CD4-positive, alpha-beta T cell treated with Interleukin-17A for 1 hour (primary cell): ENCODE data around the gene PARVB.
"Not testable (repeated sequence)": the region's sequence is repeated elsewhere in the genome, so short reads cannot be mapped to it uniquely, and the experiment has no call there.

Experiments
- DNase-seq: peaks from one replicate; pipeline ENCODE4 v3.0.0-alpha.2; 2020

PARVB gene

DNA sequence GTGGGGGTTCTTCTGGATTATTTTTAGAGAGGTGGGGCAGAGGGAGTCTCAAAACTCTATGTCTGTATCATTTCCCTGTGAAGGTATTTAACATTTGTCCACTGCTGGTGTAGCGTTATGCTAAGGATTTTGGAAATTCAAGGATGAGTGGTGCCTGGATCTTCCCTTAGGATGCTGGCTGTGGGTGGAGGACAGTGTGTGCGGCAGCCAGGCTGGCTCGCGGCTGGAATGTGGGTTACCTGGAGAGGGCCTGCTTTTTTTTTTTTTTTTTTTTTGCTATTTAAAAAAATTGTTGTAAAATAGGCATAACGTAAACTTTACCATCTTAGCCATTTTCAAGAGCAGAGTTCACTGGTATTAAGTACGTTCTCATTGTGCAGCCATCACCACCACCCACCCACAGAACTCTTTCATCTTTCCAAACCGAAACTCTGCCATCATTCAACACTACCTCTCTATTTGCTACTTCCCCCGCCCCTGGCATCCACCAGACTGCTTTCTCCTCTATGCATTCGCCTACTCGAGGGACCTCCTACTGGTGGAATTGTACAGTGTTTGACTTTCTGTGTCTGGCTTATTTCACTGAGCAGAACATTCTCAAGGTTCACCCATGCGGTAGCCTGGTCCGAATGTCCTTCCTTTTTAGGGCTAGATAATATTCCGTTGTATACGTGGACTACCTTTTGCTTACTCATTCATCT lies 67.1 kb downstream of the PARVB start:
- peak; percentile 31 for DNase-seq

DNA sequence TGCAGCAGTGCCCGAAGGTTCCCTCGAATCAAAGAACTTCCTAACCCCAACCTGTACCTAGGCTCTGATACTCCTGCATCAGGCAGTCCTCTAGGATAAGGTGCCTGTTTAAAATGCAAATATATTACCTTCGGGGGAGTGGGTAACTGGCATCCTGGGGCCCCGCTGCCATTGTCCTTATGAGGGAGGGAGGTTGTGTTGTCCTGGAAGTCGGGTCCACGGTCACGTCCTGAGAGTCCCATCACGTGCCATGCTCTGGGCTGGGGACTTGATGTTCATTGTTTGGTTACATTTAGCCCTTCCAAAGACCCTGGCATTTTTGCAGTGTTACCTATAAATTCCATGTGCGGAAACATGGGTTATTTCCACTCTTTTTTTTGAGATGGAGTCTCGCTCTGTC lies 67.6 kb downstream of the PARVB start:
- no peak for DNase-seq

DNA sequence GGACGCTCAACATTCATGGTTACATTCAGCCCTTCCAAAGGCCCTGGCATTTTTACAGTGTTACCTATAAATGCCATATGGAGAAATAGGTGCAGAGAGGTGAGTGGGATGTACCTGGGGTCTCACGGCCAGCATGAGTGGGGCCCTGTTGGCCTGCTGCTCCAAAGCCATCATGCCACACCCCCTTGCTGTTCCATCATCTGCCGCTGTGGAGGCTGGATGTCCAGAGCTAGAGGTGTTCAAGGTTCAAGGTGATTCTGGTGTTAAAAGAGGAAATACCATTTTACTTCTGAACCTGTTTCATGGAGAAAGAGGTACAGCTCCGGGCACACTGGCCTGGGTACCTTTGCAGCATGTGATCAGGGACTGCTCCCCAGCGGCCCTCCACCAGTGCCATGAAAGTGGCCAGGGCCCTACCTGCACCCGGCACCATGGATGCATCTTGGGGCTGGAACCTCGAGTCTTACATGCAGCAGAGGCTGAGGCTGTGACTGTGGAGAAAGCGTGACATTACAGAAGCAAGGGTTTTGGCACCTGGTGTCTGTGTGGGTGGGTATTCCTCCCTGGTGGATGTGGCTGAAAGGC lies 68.6 kb downstream of the PARVB start:
- DNase-seq = no peak

DNA sequence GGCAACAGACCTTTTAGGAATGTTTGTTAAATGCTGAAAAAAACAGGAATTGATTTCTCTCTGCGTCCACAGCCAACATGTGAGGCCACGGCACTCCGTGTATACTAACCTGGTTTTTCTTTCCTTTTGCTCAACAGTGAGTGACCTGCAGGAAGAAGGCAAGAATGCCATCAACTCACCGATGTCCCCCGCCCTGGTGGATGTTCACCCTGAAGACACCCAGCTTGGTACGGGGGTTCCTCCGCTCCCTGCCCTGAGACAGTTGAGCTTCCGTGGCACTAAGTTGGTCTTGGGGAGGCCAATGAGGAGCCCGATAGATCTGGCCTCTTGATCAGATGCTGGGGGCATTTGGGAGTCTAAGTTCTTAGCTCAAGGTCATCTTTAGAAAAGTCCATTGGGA lies 69.7 kb downstream of the PARVB start:
- no peak for DNase-seq

DNA sequence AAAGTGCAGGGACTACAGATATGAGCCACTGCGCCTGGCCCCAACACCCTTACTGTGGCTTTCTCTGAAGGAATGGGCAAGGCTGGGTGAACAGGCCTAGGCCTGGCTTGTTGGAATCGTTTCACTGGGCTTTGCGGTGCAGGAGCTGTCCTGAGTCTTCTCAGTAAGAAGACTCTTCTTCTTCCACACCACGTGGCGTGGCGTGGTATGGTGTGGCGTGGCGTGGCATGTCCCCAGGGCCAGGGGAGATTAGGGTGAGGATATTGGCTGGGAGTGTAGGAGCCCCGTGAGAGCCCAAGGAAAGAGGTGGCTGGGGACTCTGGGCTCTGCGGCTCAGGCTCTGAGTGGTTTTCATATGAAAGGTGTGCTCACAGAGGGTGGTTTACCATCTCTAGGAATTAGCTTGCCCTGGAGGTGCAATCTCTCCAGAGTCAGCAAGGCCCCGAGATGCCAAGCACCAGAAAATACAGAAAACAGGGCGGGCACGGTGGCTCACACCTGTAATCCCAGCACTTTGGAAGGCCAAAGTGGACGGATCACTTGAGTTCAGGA lies 70.7 kb downstream of the PARVB start:
- no peak for DNase-seq

DNA sequence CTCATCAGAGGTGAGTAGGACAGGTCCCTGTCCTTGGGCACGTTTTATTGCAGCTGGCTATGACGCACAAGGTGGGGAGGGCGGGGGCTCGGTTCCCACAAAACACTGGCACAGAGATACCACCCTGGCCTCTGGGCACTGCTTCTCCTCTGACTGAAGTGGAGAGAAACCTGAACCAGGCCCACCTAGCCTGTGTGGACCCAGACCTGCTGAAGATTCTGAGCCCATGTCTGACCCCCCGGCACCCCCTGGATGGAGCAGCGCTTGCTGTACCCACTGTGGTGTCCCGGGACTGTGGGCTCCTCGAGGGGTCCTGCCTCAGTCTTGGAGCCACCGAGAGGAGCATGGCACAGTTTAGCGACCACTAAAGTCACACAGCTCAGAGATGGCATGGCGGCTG lies 72.6 kb downstream of the PARVB start:
- no peak for DNase-seq

DNA sequence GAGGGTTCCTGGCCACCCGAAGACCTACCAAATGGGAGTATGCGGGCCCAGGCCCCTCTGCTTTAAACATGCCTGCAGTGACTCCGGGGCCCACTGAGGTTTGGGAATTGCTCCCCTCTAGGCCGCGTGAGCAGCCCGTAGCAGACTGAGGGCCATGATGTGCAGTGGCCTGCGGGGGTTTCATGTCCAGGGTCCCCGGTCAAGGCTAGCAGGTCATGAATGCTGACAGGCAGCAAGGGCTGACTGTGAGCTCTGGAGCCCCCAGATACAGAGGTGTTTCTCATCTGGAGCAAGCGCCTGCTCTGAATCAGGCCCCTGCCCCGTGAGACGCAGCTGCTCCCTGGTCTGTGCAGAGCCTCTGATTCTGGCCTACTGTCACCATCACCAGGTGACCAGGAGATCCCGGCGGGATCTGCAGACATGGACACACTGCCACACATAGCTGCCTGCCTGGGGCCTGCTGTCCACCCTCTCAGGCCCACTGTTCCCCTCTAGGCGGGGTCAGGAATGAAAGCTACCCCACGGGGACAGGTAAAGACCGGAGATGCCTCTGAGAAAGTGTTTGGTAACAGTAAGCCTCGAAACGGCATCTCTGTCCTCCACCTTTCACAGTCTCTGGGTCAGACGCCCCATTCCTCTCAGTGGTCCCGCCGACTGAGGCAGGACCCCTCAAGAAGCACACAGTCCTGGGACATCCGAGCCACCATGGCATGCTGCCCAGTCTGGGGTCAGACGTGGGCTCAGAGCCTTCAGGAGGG lies 73.3 kb downstream of the PARVB start:
- DNase-seq = no peak

DNA sequence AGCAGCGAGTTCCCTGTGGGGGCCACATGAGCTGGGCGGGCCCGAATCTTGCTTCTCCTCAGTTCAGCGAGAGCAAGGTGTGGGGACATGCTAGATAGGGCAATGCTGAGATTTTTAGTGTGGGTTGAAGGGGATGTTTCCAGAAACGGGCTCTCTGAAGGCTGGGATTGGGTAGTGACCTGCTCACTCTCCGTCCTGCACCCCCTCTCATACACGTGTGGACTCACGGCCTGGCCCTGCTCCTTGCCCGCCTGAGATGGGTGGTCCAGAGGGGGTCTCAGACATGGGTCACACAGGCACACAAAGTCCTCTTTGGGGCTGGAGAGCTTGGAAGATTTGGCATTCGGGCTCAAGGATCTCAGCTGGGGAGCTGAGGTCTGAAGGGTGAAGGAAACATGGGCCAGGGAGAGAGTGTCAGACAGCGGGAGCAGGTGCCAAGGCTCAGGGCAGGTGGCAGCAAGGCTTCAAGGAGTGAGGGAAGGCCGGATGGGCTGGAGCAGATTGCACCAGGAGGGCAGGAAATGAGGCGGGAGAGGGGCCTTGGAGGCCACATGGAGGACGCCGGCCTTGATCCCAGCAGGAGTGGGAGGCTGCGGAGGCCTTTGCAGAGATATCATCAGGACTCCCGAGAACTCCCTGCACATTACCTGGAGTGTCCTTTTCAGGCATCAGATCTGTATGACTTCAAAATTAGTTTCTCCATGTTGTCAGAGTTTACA lies 74.1 kb downstream of the PARVB start:
- DNase-seq = no peak

DNA sequence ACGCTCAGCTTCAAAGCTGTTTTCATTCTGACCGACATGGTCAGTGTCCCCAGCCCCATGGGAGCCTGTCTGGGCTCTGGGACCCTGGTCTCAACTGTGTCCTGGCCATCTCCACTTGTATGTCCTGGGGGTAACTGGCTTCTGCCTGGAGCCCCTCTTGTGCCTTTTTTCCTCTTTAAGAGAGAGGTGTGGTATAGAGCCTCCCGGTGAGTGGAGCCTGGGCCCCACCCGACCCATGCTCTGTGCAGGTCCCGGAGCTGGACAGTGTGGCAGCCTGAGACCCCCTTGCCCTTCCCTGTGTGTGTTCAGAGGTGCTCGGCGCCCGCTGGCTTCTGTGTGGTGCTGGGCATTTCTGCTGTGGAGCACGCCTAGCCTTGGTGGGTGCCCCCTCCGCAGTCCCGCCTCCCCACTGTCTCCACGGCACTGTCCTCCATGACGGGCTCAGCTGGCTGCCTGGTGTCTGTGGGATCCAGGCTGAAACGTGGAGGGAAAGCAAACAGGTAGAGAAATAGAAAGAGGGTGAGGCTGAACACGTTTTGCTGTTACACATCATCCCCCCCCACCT lies 74.9 kb downstream of the PARVB start:
- no peak for DNase-seq

DNA sequence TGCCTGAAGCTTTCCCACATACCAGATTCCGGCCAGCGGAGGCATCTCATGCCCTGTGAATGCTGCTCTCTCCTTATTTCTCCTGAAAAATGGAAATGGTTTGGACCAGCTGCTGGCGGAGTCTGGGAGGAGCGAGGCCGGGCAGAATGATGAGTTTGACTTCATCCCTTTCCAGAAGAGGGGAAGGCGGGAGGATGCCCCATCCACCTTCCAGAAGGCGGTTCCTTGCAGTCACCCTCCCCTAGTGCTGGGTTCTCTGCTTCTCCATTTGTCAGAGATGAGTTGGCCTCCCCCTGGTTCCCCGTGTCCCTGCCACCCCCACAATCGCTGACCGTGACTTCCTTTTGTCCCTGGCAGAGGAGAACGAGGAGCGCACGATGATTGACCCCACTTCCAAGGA lies 75.6 kb downstream of the PARVB start:
- DNase-seq = no peak

DNA sequence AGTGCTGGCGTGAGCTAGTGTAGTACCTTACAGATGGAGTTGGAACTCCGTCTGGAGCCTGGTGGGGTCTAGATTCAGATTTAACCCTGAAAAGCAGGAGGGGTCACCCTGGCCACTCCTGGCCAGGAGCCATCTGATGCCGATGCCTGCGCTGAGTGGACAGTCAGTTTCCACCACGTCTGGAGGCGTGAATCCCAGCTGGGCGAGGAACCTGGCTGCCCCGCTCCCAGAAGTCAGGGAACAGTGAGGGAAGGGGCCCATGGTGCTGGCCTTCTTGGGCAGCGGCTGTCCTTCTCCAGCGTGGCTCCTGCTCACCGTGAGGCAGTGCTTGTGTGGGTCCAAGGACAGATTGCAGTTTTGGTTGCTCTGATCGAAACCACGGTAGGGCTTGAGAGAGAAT lies 76.3 kb downstream of the PARVB start:
- no peak for DNase-seq

DNA sequence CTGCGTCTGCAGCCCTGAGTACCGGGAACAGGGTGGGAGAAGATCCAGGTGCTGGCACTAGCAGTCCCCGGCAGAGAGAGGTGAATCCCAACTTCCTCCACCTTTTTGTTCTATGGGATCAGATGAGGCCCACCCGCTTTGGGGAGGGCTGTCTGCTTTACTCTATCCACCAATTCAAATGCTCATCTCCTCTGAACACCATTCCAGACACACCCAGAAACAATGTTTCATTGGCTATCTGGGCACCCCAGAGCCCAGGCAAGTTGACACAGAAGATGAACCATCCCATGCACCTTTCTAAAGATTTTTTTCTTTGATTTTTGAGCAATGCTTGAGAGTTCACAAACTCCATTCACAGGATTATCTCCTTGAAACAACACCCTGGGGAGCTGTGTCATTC lies 78.0 kb downstream of the PARVB start:
- DNase-seq = no peak

DNA sequence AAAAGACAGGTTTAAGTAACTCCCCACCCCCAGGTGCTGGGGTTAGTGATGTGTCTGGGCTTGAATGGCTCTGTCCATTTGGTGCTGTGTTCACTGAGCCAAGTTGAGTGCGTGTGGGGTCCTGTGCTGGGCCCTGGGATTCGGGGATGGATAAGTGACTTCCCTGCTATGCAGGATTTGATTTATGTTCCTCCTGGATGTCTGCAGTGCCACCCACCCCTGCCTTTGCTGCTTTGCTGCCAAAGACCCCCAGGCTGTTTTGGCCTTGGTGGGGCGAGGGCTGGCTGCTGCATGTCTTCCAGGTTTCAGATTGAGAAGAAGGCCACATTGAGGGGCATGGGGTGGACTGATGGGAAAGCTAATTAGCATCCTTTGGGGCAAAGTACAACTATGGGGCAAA lies 78.8 kb downstream of the PARVB start:
- DNase-seq = no peak

DNA sequence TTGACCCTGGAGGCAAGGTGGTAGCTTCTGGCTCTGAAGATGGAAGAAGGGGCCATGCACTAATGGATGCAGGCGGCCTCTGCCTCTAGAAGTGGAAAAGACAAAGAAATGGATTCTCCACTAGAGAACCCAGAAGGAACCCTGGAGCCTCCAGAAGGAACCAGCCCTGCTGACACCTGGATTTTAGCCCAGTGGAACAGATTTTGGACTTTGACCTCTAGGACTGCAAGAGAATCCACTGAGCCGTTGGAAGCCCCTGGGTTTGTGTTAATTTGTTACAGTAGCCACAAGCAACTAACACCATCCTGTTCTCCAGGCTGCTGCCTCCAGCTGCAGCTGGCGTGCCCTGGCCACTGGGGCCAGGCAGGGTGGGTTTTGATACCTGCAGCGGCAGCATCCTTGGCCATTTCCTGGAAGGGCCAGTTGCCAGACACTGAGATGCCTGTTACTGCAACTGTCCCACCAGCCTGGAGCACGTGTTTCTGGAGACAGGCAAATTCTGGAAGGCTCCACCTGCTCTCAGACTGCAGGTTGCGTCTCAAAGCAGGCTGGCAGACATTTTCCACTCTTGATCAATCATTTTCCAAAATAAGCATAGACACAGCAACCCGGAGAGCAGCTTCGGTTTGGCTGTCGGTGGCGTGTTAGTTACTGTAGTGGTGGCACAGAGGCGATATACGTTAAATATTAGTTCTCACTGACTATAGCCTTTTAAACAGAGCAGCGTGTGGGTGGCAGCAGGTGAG lies 79.8 kb downstream of the PARVB start:
- no peak for DNase-seq

DNA sequence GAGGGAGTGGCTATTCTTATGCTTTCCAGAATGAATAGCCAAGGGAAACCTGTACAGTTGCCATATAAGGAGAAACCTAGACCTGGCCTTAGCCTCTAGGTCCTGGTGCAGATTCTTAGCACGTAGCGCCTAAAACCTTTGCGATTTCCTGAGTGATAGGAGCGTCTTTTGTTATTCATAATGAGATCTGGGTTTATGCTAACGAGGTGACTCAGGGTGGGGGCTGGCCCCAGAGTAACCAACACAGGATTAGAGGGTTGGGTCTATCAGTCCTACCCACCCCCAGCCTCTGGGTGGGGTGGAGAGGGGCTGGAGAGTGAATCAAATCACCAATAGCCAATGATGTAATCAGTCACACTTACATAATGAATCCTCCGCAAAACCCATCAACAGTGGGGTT lies 83.2 kb downstream of the PARVB start:
- no peak for DNase-seq

DNA sequence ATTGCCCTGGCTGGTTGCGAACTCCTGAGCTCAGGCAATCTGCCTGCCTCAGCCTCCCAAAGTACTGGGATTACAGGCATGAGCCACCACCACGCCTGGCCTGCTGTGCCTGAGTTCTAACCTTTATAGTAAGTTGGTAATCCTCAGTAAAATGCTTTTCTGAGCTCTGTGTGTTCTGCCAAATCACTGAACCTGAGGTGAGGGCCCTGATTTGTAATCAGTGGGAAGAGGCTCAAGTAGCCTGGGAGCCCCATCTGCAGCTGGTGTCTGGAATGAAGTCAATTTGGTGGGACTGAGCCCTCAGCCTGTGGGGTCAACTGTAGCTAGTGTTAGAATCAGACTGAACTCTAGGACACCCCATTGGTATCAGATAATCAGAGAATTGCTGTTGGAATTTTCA lies 84.0 kb downstream of the PARVB start:
- DNase-seq = no peak

DNA sequence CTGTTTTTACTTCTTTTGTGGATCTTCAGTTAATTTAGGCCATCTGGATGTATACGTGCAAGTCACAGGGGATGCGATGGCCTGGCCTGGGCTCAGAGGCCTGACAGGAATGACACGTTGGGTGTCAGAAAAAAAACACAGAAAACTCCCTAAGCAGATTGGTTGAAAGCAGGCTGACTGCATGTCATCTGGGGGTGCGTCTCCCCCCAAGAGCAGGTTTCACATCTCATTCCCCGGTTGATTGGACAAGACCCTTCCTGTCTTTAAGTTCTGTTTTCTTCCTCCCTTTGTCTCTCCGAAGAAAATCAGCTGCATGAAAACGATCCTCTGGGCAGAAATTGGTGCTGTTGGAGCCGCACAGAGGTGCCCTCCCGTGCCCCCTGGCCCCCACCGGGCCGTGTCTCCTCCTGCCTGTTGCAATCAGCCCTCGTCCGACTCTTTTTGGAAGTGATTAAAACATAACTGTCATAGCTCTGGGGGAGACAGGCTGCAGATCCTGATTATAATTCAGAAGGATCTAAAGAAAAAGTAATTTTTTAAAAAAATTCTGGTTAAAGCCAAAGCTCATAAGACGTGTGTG lies 84.8 kb downstream of the PARVB start:
- no peak for DNase-seq

DNA sequence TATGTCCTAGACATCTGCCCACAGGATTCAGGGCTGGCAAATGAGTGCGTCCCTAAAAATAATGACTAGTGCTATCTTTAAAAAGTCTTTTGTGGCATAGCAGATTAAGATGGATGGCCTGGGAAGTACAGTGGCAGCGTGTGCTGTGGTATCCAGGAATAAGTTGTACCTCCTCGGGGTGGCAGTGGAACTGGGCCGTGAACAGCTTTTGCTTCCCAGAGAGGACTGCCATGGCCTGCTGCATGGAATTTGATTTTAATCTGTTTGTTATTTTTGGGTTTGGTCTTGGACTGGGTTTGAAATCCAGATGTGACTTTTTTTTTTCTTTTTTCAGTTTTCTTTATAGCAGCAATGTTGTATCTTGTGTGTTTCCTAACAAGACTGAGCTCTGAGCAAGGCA lies 85.3 kb downstream of the PARVB start:
- no peak for DNase-seq

DNA sequence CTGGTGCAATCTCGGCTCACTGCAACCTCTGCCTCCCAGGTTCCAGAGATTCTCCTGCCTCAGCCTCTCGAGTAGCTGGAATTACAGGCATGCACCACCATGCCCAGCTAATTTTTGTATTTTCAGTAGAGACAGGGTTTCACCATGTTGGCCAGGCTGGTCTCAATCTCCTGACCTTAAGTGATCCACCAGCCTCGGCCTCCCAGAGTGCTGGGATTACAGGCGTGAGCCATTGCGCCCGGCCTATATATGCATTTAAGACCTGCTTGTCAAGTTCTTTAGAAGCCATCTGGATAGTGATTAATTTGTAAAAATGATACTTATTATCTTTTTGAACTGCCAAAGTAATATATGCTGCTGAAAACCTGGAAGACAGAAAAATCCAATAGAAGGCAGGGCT lies 86.6 kb downstream of the PARVB start:
- not testable (repeated sequence) for DNase-seq

DNA sequence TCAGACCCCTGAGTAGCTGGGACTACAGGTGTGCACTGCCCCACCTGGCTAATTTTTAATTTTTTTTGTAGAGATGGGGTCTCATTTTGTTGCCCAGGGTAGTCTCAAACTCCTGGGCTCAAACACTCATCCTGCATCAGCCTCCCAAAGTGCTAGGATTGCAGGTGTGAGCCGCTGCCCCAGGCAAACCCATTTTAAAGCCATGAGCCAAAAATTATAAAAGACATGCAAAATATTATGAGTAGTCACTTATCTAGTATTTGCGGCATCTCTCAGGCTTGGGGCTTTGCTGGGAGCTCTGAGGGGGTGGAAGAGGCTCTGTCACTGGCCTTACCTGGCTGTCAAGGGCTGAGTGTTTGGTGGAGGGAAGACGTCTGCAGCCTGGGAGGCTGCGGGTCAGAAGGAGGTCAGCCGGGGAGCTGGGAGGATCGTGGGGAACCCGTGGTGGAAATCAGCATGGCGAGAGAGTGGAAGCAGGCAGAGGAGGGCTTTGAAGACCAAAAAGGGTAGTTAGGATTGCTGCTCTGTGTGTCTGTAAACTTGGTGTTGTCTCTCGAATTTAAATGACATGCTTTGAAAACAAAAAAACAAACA lies 87.6 kb downstream of the PARVB start:
- DNase-seq = no peak

DNA sequence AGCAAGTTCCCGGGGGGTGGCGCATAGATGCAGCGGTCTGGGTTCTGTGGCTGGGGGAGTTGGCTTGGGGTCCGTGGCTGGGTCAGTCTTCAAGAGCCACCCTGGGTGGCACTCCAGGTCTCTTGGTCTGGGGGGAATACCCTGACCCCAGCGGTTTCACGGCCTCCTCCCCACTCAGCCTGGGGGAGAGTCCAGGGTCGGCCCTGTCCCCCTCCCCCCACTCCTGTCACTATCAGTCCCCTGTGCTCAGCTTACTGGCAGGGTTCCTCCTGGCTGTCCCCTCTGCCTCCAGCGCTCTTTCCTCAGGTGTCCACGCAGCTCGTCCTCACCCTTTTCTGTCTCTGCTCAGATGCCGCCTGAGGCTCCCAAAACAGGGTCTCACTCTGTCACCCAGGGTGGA lies 88.1 kb downstream of the PARVB start:
- no peak for DNase-seq

DNA sequence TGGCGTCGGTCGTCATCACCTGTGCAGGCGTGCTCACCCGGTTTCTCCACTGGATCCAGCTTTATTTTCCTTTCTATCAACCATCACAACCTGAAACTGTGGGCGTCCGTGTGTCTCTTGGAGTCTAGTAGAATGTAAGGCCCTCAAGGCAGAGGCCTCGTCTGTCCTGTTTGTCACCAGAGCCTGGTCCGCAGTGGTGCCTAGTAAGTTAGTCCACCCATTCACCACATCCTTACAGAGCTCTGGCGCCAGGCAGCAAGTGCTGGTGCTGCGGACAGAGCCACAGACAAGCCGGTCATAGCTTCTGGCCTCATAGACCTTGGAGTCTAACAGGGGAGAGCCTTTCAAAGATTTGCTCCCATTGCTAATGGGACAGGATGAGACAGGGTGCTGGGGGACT lies 92.2 kb downstream of the PARVB start:
- DNase-seq = no peak
